ENCODE measurements around the gene TNRC6B.
"Not testable (repeated sequence)": the region's sequence is repeated elsewhere in the genome, so short reads cannot be mapped to it uniquely, and the experiment has no call there.

Gene TNRC6B

DNA sequence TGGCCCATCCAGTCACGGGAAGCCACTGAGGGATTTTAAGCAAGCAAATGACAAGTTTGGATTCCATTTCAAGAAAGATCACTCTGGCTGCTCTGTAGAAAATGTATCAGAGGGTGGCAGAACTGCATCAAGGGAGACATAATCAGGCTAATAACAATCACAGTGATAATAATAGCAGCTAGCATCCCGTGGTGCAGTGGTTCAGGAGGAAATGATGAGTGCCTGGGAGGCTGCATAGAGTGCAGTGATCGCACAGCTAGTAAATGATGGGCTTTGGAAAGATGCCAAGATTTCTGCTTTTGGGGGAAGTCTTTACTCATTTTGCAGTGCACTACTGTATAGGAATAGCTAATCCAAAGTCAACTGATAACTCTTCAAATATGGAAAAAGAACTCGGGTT is 35.8 kb downstream of the TNRC6B start:
- DNase-seq: no peak

DNA sequence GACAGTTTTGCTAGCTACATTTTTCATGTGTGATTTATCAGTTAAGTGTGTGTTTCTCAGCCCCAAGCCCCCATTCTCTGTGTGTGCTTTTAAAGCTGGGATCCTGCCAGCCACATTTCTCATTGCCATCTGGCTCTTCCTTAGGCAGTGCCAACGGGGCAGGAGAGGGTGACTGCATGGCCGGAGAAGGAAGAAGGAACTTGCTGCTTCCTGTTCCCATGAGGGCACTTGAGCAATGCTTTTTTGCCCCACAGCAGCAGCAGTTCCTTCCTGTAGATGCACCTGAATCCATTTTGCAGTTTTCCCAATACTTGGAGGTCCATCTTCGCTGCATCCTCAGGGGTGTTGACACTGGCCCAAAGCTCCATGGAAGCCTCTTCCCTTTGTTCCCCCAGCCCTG is 37.5 kb downstream of the TNRC6B start:
- DNase-seq: no peak

- DNase-seq: no peak
Observed at GRCh38 chr22:40216041-40216756, 38.5 kb downstream of the TNRC6B start.

DNA sequence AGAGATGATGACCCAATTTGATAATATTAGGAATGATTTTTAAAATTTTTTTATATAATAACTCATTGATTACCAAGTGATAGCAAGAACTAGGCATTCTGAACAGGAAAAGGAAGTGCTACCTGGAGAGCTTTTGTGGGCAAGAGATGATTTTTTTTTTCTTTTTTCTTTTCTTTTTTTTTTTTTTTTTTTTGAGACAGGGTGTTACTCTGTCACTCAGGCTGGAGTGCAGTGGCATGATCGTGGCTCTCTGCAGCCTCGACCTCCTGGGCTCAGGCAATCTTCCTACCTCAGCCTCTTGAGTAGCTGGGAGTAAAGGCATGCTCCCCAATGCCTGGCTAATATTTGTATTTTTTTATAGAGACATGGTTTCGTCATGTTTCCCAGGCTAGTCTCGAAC is 40.4 kb downstream of the TNRC6B start:
- no peak for DNase-seq

- DNase-seq: no peak
Observed at GRCh38 chr22:40218723-40219294, 41.1 kb downstream of the TNRC6B start.

- no peak for DNase-seq
Observed at GRCh38 chr22:40220316-40221054, 42.8 kb downstream of the TNRC6B start.

DNA sequence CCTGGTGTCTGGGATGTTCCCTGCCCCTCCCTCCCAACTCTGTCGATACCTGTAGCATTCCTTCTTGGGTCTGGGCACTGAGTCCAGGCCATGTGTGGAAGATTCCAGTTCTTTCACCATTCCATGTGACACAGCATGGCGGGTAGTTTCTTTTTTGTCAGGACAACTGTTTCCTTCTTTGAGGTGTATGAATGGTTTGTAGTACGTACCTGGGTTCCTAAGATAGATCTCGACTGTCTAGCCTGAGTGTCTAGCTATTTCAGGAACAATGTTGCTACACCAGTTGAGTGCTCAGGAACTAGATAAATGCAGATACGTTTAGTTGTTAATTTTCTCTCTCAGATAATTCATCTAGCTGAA is 43.3 kb downstream of the TNRC6B start:
- DNase-seq: no peak

- not testable (repeated sequence) for DNase-seq
Observed at GRCh38 chr22:40222979-40223378, 45.3 kb downstream of the TNRC6B start.

DNA sequence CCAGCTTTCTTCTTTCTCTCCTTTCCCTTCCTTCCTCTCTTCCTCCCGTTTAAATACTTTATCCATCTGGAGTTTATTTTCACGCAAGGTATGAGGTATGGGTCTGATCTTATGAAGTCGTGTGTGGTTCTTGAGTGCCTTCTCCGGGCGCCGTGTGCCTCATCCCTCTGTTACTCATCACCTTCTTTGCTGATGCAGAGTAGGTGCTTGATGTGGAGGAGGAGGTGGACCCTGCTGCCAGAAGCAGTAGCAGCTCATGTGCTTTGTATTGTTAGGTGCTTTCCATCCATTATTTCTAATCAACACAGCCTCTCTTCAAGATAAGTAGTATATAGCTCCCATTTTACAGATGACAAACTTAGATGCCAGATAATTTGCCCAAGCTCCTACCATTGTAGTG is 47.0 kb downstream of the TNRC6B start:
- no peak for DNase-seq

DNA sequence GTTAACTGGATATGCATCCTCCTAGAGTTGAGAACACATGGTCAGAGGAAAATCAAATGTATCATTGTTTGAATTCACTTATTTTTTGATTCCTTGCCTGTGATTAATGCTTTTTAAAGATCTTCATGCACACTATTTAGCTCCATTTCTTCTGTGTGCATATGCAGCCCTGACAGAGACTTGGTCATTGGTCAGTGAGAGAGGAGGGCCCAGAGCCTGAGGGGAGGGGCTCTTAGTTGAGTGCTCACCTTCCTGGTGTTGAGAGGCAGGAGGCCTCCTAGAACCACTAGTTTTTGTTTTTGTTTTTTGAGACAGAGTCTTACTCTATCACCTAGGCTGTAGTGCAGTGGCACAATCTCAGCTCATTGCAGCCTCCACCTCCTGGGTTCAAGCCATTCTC is 48.9 kb downstream of the TNRC6B start:
- DNase-seq: no peak

GRCh38 chr22:40231618-40232313 is 54.0 kb downstream of the TNRC6B start:
- DNase-seq: no peak

DNA sequence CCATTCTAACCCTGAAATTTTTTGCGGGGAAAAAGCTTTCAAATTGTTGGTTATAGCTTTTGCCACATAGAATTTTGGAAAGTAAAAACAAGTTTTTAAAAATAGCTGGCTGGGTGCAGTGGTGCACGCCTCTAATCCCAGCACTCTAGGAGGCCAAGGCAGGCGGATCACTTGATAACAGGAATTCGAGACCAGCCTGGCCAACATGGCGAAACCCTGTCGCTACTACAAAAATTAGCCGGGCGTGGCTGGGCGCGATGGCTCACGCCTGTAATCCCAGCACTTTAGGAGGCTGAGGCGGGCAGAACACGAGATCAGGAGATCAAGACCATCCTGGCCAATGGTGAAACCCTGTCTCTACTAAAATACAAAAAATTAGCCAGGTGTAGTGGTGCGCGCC is 54.9 kb downstream of the TNRC6B start:
- no peak for DNase-seq

DNA sequence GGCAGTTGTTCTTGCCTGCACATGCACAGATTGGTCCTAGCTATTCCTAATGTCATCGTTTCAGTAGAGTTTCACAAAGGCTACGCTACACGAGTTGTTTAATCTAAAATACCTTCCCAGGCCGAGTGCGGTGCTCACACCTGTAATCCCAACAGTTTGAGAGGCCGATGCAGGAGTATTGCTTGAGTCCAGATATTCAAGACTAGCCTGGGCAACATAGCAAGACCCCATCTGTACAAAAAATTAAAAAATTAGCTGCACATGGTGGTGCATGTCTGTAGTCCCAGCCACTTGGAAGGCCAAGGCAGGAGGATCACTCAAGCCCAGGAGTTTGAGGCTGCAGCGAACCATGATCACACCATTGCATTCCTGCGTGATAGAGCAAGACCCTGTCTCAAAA is 56.2 kb downstream of the TNRC6B start:
- DNase-seq: no peak

DNA sequence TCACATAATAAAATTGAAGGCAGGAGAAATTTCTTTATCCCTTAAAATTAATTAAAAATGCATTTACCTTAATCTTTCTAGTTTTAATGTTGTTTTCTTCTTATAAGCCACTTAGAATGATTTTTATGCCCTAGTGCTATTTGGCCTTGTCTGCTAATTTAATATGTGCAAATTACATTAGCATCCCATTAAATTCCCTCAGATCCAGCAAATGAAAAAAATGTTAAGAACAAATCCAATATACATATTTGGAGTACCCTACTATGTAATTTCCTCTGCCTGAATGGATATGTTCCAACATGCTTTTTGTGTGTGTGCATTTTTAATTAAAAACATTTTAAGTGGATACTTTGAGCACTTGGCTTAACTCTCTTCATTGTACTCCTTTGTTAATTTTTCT is 56.9 kb downstream of the TNRC6B start:
- DNase-seq: no peak

GRCh38 chr22:40235308-40235707 is 57.6 kb downstream of the TNRC6B start:
- DNase-seq: no peak

DNA sequence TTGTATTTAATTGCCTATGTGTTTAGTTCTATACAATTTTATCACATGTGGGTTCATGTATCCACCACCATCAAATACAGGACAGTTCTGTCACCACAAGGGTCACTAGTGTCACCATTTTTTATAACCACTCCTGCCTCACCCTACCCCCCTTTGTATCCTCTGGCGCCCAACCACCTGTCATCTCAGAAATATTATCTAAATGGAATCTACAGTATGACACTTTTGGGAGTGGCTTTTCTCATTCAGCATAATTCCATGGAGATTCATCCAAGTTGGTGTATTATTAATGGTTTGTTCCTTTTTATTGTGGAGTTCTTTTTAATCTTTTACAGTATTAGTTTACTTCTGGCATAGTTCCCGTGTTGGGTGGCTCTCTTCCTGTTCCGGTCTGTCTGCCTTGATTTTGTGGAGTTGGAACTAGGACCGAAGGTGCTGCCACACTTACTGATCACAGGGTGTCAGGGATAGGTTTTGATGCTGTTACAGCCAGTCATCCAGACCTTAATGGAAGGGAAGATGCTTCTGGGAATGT is 58.5 kb downstream of the TNRC6B start:
- no peak for DNase-seq

DNA sequence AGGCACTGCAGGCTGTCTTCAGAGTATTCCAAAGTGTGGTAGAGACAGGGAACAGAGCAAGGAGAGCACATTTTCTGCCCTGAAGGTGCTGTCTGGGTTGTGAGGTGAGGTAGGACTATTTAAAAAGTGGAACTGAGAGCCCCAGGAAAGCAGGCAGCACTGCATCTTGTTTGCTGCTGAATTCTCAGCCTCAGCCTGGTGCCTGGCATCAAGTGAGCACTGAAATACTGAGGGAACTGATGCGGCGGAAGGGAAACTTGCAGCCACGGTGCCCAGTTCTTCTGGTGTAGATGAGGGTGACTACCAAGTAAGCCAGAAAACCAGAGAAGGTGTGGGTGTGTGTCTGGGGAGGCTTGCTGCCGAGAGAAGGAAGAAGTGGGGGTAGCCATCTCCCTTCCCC is 59.5 kb downstream of the TNRC6B start:
- no peak for DNase-seq

- no peak for DNase-seq
Observed at GRCh38 chr22:40237788-40238424, 60.2 kb downstream of the TNRC6B start.

GRCh38 chr22:40238425-40239344 is 61.0 kb downstream of the TNRC6B start:
- no peak for DNase-seq

GRCh38 chr22:40239345-40239683 is 61.6 kb downstream of the TNRC6B start:
- no peak for DNase-seq

GRCh38 chr22:40240160-40240559 is 62.4 kb downstream of the TNRC6B start:
- no peak for DNase-seq

- DNase-seq: no peak
Observed at GRCh38 chr22:40240686-40241085, 63.0 kb downstream of the TNRC6B start.

Measured in NCI-H1436 treated with DMSO at 0.1 percent for 48 hours (cell line).